Measurements from ENCODE around the gene MATN4.

MATN4 gene

GRCh38 chr20:45266977-45267376 lies 41.1 kb downstream of the MATN4 start:
- no peak overlapping the region for H2AFZ ChIP-seq (ENCODE audit: low read depth, low read length, severe bottlenecking)
- TF ChIP-seq CTCF (IDR thresholded peaks at IDR 0.05; ENCODE audit: insufficient read depth, low read length, poor library complexity, severe bottlenecking) (no peak), EZH2phosphoT487 (conservative IDR thresholded peaks at IDR 0.05; ENCODE audit: low read length) (no peak)
- no peaks in the 10 kb centered on the region for H3K36me3 ChIP-seq (ENCODE audit: low read length)
- H3K79me2 ChIP-seq (ENCODE audit: insufficient read depth, low read length) = no peaks in the 10 kb centered on the region
- no peak overlapping the region for H3K4me3 ChIP-seq (ENCODE audit: insufficient read depth, low read length, poor library complexity, severe bottlenecking)
- H3K27me3 ChIP-seq (ENCODE audit: low read length) = 0 out of 2 replicates have a peak, but pooled peaks cover 3% of the 10 kb centered on the region
- H3K27ac ChIP-seq (ENCODE audit: low read depth, low read length) = no peak overlapping the region
- H3K9me3 ChIP-seq (ENCODE audit: insufficient read depth, low read length) = no peaks in the 10 kb centered on the region
- no peaks in the 10 kb centered on the region for H3K9me2 ChIP-seq (replicated peaks; ENCODE audit: insufficient read depth, low read length)
- H4K20me1 ChIP-seq (ENCODE audit: low read depth, low read length) = no peaks in the 10 kb centered on the region
- H3F3A ChIP-seq (ENCODE audit: insufficient read depth) = no peaks in the 10 kb centered on the region
- no peak overlapping the region for H3K9ac ChIP-seq (ENCODE audit: low read length)
- H3K4me2 ChIP-seq (ENCODE audit: low read depth, low read length, poor library complexity, severe bottlenecking) = no peak overlapping the region

- H4K20me1 ChIP-seq (ENCODE audit: low read depth, low read length) = no peaks in the 10 kb centered on the region
- H3K4me2 ChIP-seq (ENCODE audit: low read depth, low read length, poor library complexity, severe bottlenecking) = no peak overlapping the region
- H3K27me3 ChIP-seq (ENCODE audit: low read length) = 0 out of 2 replicates have a peak, but pooled peaks cover 3% of the 10 kb centered on the region
- H3K9ac ChIP-seq (ENCODE audit: low read length) = no peak overlapping the region
- H2AFZ ChIP-seq (ENCODE audit: low read depth, low read length, severe bottlenecking) = no peak overlapping the region
- no peaks in the 10 kb centered on the region for H3F3A ChIP-seq (ENCODE audit: insufficient read depth)
- H3K79me2 ChIP-seq (ENCODE audit: insufficient read depth, low read length) = no peaks in the 10 kb centered on the region
- TF ChIP-seq CTCF (IDR thresholded peaks at IDR 0.05; ENCODE audit: insufficient read depth, low read length, poor library complexity, severe bottlenecking) (no peak), EZH2phosphoT487 (conservative IDR thresholded peaks at IDR 0.05; ENCODE audit: low read length) (no peak)
- no peak overlapping the region for H3K27ac ChIP-seq (ENCODE audit: low read depth, low read length)
- H3K9me2 ChIP-seq (replicated peaks; ENCODE audit: insufficient read depth, low read length) = no peaks in the 10 kb centered on the region
- no peaks in the 10 kb centered on the region for H3K36me3 ChIP-seq (ENCODE audit: low read length)
- H3K9me3 ChIP-seq (ENCODE audit: insufficient read depth, low read length) = no peaks in the 10 kb centered on the region
- no peak overlapping the region for H3K4me3 ChIP-seq (ENCODE audit: insufficient read depth, low read length, poor library complexity, severe bottlenecking)
Observed at GRCh38 chr20:45263556-45264266, 44.4 kb downstream of the MATN4 start.

GRCh38 chr20:45258664-45259063 lies 49.4 kb downstream of the MATN4 start:
- H3K9me2 ChIP-seq (replicated peaks; ENCODE audit: insufficient read depth, low read length) = no peaks in the 10 kb centered on the region
- H3F3A ChIP-seq (ENCODE audit: insufficient read depth) = no peaks in the 10 kb centered on the region
- H3K9me3 ChIP-seq (ENCODE audit: insufficient read depth, low read length) = no peaks in the 10 kb centered on the region
- H4K20me1 ChIP-seq (ENCODE audit: low read depth, low read length) = no peaks in the 10 kb centered on the region
- H3K4me2 ChIP-seq (ENCODE audit: low read depth, low read length, poor library complexity, severe bottlenecking) = no peak overlapping the region
- 0 out of 2 replicates have a peak, but pooled peaks cover 3% of the 10 kb centered on the region for H3K27me3 ChIP-seq (ENCODE audit: low read length)
- H3K4me3 ChIP-seq (ENCODE audit: insufficient read depth, low read length, poor library complexity, severe bottlenecking) = no peak overlapping the region
- no peaks in the 10 kb centered on the region for H3K36me3 ChIP-seq (ENCODE audit: low read length)
- H2AFZ ChIP-seq (ENCODE audit: low read depth, low read length, severe bottlenecking) = no peak overlapping the region
- no peaks in the 10 kb centered on the region for H3K79me2 ChIP-seq (ENCODE audit: insufficient read depth, low read length)
- TF ChIP-seq CTCF (IDR thresholded peaks at IDR 0.05; ENCODE audit: insufficient read depth, low read length, poor library complexity, severe bottlenecking) (no peak), EZH2phosphoT487 (conservative IDR thresholded peaks at IDR 0.05; ENCODE audit: low read length) (no peak)
- H3K9ac ChIP-seq (ENCODE audit: low read length) = no peak overlapping the region
- H3K27ac ChIP-seq (ENCODE audit: low read depth, low read length) = no peak overlapping the region
